Ishikawa (cell line): ENCODE results near the gene ASB5.

Source experiments
- CEBPB ChIP-seq: IDR thresholded peaks from 2 replicates; pipeline ENCODE4 v1.6.1; 2012
- CREB1 ChIP-seq: IDR thresholded peaks from 2 replicates; pipeline ENCODE4 v1.6.1; 2012; ENCODE audit warnings: low read depth
- EGR1 ChIP-seq: IDR thresholded peaks from 2 replicates; pipeline ENCODE4 v1.6.1; 2012
- EP300 ChIP-seq: IDR thresholded peaks from 2 replicates; pipeline ENCODE4 v1.6.1; 2012; ENCODE audit warnings: borderline replicate concordance
- FOXM1 ChIP-seq: IDR thresholded peaks from 2 replicates; pipeline ENCODE4 v1.6.1; 2012; ENCODE audit warnings: low read depth, borderline replicate concordance
- MAX ChIP-seq: IDR thresholded peaks from 2 replicates; pipeline ENCODE4 v1.6.1; 2012
- NFIC ChIP-seq: IDR thresholded peaks from 2 replicates; pipeline ENCODE4 v1.6.1; 2012
- RAD21 ChIP-seq: IDR thresholded peaks from 2 replicates; pipeline ENCODE4 v1.6.1; 2012; ENCODE audit warnings: low read depth
- REST ChIP-seq: IDR thresholded peaks from 2 replicates; pipeline ENCODE4 v1.6.1; 2012; ENCODE audit warnings: low read depth, mild to moderate bottlenecking
- TAF1 ChIP-seq: IDR thresholded peaks from 2 replicates; pipeline ENCODE4 v1.6.1; 2012; ENCODE audit warnings: low read depth, mild to moderate bottlenecking
- TCF12 ChIP-seq: IDR thresholded peaks from 2 replicates; pipeline ENCODE4 v1.6.1; 2012; ENCODE audit warnings: low read depth
- TEAD4 ChIP-seq: IDR thresholded peaks from 2 replicates; pipeline ENCODE4 v1.6.1; 2012
- USF1 ChIP-seq: IDR thresholded peaks from 2 replicates; pipeline ENCODE4 v1.6.1; 2012
- YY1 ChIP-seq: IDR thresholded peaks from 2 replicates; pipeline ENCODE4 v1.6.1; 2012; ENCODE audit warnings: low read depth
- ZBTB7A ChIP-seq: IDR thresholded peaks from 2 replicates; pipeline ENCODE4 v1.6.1; 2012; ENCODE audit warnings: low read depth

The ASB5 gene

DNA sequence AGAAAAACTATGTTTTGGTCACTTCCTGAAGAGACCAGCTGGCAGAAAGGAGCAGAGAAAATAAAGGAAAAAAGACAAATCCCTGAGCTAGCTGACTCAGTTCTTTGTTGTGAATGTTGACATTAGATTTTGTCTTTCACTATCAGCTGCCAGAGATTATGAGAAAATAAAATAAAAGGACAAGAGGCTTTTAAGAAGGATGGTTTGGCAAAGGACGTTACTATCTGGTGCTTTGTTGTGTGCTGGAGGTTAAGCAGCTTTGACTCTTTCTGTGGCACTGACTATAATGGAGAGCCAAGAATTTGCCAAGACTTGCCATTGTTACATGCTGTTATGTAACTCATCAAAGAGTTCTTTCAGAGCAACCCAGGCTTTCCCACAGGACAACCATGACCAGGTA lies 12.1 kb downstream of the ASB5 start:
- TF ChIP-seq NFIC = no peak
- TF ChIP-seq CREB1 = no peak
- TF ChIP-seq TAF1 = no peak
- TF ChIP-seq YY1 = no peak
- no peak for TF ChIP-seq ZBTB7A
- no peak for TF ChIP-seq EGR1
- no peak for TF ChIP-seq USF1
- TF ChIP-seq TCF12 = no peak

DNA sequence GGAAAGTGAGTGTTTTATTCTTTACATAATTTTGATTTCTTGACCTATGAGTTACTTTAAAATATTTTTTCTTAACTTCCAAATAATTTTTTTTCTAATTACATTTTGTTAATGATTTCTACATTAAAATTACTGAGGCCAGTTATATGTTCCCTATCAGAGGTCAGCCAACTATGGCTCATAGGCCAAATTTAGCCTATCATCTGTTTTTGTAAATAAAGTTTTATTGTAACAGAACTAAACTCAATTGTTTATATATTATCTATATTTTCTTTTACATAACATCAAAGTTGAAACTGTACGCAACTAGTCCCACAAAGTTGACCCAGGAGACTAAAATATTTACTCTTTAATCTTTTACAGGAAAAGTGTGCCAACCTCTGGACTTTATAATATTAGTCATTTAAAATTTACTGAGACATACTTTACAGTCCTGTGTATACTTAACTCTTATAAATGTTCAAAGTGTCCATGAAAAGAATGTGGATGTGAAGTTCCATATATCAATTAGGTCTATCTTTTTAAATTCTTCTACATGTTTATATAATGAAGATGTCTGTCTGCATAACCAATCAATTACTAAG lies 26.2 kb downstream of the ASB5 start:
- no peak for TF ChIP-seq RAD21
- no peak for TF ChIP-seq MAX
- TF ChIP-seq TEAD4 = no peak
- TF ChIP-seq NFIC = no peak
- TF ChIP-seq ZBTB7A = no peak
- no peak for TF ChIP-seq CREB1
- no peak for TF ChIP-seq USF1
- no peak for TF ChIP-seq TCF12
- TF ChIP-seq REST = no peak
- no peak for TF ChIP-seq EP300
- TF ChIP-seq TAF1 = no peak
- no peak for TF ChIP-seq FOXM1

- TF ChIP-seq YY1 (no peak), EP300 (no peak), NFIC (no peak), EGR1 (no peak)
These were observed 27.3 kb downstream of the ASB5 start for GRCh38 chr4:176241703-176242102.

GRCh38 chr4:176238826-176239225 lies 30.2 kb downstream of the ASB5 start:
- TF ChIP-seq MAX = no peak
- TF ChIP-seq TEAD4 = no peak
- TF ChIP-seq CEBPB = no peak
- no peak for TF ChIP-seq FOXM1
- no peak for TF ChIP-seq RAD21
- no peak for TF ChIP-seq CREB1
- no peak for TF ChIP-seq ZBTB7A
- TF ChIP-seq USF1 = no peak
- TF ChIP-seq YY1 = no peak
- no peak for TF ChIP-seq EGR1
- TF ChIP-seq NFIC = no peak
- TF ChIP-seq REST = no peak
- TF ChIP-seq TAF1 = no peak
- TF ChIP-seq EP300 = no peak
- TF ChIP-seq TCF12 = no peak

- no peak for TF ChIP-seq RAD21
- no peak for TF ChIP-seq ZBTB7A
- no peak for TF ChIP-seq CEBPB
- TF ChIP-seq TCF12 = no peak
- no peak for TF ChIP-seq EGR1
- no peak for TF ChIP-seq TAF1
- TF ChIP-seq REST = no peak
- no peak for TF ChIP-seq FOXM1
- TF ChIP-seq YY1 = no peak
- TF ChIP-seq NFIC = no peak
- TF ChIP-seq EP300 = no peak
- no peak for TF ChIP-seq USF1
- no peak for TF ChIP-seq MAX
- TF ChIP-seq CREB1 = no peak
- TF ChIP-seq TEAD4 = no peak
These were observed 30.8 kb downstream of the ASB5 start for GRCh38 chr4:176238157-176238610.
